IPS-18a (cell line): ENCODE results near the gene TMEM239.

Source experiments
- H3K27ac ChIP-seq: one replicate; pipeline ENCODE4 v1.5.1; 2013; ENCODE audit warnings: low read length
- H3K27me3 ChIP-seq: one replicate; pipeline ENCODE4 v1.6.1; 2013; ENCODE audit warnings: mild to moderate bottlenecking, low read length; ENCODE audit not compliant: control insufficient read depth, insufficient read depth
- H3K36me3 ChIP-seq: one replicate; pipeline ENCODE4 v1.6.1; 2013; ENCODE audit warnings: low read depth, low read length; ENCODE audit not compliant: control insufficient read depth
- H3K4me1 ChIP-seq: one replicate; pipeline ENCODE4 v1.6.1; 2013; ENCODE audit warnings: low read depth, low read length; ENCODE audit not compliant: control insufficient read depth
- H3K4me3 ChIP-seq: one replicate; pipeline ENCODE4 v1.5.1; 2013; ENCODE audit warnings: low read length
- H3K9ac ChIP-seq: one replicate; pipeline ENCODE4 v1.6.1; 2013; ENCODE audit warnings: mild to moderate bottlenecking, low read length, moderate library complexity
- H3K9me3 ChIP-seq: one replicate; pipeline ENCODE4 v1.6.1; 2013; ENCODE audit warnings: low read depth, low read length; ENCODE audit not compliant: control insufficient read depth

TMEM239 gene

DNA sequence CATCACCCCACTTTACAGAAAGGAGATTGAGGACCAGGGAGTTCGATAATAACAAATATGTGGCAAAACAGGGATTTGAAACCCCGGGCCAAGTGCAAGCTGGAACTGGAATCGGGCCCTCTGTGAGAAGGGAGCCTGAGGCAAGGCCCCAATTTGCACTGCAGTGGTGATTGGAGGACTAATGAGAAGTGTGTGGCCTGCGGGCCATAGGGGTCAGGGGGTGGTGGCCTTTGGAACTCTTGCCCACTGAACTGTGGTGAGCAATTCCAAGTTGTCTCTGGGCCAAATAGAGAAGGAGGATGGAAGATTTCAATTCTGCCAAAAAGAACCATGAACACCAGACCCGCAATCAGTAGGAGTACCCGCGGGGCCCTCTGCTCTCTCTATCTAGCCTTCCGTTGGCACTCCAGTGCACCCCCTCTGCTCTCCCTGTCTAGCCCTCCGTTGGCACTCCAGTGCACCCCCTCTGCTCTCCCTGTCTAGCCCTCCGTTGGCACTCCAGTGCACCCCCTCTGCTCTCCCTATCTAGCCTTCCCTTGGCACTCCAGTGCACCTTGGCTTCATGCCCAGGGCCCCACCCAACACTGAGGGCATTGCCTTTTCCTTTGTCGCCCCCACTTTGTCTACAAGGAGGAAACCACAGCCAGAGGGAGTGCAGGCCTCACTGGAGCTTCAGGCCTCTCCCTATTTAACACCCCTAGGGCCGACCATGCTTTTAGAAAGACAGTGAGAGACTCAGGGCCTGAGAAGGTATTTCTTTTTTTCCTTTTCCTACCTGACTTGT, 51.1 kb downstream of the TMEM239 start:
- H3K9me3 ChIP-seq: no peaks in the 10 kb centered on the region
- peaks cover 20% of the 10 kb centered on the region for H3K27me3 ChIP-seq
- H3K36me3 ChIP-seq: no peaks in the 10 kb centered on the region
- no peaks in the 10 kb centered on the region for H3K4me1 ChIP-seq
- no peak overlapping the region for H3K9ac ChIP-seq
- no peak overlapping the region for H3K27ac ChIP-seq
- H3K4me3 ChIP-seq: no peak overlapping the region
